NCI-H82 treated with DMSO at 0.1 percent for 48 hours (cell line): Measurements from ENCODE around the gene PGA3.
"Not testable (repeated sequence)": the region's sequence is repeated elsewhere in the genome, so short reads cannot be mapped to it uniquely, and the experiment has no call there.

Source experiments
- DNase-seq: peaks from one replicate; lab custom pipeline; 2025; ENCODE audit not compliant: unreplicated experiment; lab: John Stamatoyannopoulos, UW

Gene PGA3

DNA sequence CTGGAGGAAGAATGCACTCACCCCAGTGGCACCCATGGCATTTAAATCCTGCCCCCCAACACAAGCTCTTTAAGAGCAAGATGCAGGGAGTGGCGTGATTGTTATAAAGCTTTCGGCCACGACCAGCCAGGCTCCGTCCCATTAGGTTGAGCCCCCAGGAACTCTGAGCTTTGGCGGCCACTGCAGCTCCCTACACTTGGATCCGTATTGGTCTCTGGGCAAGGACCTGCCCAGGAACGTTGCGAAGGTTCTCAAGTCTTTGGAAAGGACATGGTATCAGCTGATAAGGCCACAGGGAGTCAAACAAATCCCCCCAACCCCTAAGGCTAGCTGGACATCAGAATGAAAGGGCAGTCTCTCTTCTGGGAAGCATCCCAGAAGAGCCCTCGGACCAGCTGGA, 32.7 kb upstream of the PGA3 start:
- no peak for DNase-seq

DNA sequence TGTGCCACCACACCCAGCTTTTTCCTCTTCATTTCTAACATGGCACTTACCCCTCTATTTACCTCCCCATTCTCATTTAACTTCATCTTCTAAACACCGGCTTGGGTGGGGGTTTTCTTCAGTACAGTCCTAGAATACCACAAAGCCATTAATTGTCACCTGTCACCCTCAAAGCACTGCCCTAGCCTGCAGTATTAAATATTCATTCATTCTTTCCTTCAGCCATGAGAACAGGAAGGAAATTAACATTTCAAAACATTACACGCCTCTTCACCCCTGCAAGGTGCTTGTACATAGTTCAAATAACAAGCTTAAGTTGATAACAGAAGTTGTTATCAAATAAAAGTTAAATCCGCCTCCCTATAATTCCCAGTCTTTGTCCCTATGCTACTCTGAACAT, 31.4 kb upstream of the PGA3 start:
- DNase-seq: no peak

DNA sequence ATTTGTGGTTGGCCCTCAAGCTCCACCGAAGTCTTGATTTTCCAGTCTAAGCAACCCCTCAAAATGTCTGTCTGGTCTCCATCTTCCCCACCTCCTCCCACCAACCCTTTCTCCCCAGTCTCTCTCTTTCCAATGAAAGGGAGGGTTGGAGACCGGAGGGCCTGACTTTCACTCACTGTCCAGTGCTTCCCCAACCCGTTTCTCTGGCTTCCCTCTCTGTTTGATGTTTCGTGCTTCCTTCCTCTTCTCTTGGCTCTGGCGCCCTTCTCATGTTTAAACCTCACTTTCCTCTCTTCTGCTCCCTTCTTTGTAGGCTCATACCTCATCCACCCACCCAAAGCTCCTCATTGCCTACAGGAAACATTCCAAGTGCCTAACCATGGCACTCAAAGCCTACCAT, 31.0 kb upstream of the PGA3 start:
- DNase-seq: no peak

DNA sequence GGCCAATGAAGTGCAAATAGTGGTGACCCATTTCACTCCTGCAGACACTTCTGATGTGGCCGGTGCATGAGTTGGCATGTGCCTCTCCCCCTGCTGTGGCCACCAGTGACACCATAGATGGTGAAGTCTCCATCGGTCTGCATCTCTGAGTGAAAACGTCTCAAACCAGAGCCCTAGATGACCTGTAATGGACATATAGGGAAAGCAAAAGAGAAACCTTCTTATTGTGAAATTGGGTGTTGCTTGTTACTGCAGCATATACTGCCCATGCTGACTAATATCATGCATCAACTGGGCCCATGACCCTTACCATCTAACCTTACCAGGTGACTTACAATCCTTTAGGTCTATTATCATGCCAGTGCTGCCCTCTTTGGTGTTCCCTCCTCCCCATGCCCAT, 30.4 kb upstream of the PGA3 start:
- DNase-seq: no peak

DNA sequence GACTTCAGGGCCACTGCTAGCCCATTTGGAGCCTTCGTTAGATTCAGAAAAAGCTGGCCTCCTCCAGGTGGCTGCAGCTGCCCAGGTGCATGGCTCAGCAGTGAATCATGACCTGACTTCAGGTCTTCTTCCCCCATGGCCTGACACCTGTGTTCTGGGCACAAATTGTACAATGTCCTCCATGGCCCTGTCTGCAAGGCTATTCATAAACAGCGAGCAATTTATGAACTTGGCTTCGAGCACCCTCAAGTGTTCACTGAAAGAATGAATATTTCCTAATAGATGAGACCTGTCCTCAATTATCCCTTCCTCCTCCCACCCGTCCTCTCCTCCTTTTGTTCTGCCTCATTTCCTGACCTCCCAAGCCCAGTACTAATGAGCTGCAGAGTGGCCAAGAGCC, 29.9 kb upstream of the PGA3 start:
- no peak for DNase-seq

DNA sequence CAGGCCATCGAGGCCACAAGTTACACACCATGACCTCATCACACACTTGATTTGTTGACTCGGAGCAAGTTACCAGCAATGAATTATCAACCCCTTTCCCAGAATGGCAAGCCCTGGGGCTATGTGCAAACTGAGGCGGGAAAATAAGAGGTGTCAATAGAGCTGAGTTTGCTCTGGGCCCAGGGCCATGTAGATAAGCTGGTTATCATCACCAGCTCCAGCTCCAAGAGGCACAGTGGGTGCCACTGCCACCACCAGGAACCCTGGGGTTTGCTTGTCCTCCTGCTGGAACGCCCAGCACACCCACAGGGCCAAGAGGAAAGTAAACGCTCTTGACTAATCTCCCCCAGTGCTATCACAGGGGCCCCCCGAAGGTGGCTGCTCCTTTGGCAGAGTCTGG, 29.0 kb upstream of the PGA3 start:
- no peak for DNase-seq

DNA sequence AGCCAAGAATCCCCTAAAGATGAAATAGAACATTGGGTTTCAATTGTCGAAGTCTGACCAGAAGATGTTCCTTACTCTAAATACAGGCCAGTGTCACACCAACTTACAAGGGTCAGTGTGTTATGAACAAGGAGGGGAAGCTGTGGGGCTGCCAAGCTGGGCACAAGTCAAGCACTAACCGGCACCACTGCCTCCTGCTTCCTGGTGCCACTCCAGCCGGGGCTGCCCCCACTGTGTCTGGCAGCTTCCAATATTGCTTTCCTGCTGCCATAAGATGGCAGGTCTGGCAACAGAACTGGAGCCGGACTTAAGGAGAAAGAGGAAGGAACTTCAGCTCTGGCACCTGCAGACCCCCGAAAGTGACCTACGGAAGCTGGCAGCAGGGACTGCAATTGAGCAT, 28.4 kb upstream of the PGA3 start:
- no peak for DNase-seq

DNA sequence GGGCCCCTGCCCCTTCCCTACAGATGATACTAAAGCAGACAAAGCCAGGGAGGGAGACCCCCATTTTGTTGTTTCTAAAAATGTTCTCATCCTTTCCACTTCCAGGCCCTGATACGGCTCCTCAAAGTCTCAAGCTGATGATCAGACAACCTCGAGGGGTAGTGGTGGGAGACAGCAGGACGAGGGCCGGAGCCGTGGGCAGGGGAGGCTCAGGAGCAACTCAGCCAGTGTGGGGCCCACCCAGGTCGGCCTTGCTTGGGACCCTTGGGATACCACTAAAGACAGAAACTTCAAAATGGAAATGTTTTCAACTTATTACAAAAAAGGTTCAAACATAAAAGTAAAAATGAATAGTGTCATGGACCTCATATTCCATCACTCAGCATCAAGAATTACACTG, 26.9 kb upstream of the PGA3 start:
- no peak for DNase-seq

DNA sequence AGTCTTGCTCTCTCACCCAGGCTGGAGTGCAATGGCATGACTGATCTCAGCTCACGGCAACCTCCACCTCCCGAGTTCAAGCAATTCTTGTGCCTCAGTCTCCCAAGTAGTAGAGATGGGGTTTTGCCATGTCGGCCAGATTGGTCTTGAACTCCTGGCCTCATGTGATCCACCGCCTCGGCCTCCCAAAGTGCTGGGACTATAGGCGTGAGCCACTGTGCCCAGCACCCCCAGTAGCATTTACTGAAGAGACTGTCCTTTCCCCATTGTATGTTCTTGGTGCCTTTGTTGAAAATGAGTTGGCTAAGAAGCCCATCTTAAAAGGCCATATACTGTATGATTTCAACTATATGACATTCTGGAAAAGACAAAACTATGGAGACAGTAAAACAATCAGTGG, 23.1 kb upstream of the PGA3 start:
- not testable (repeated sequence) for DNase-seq

DNA sequence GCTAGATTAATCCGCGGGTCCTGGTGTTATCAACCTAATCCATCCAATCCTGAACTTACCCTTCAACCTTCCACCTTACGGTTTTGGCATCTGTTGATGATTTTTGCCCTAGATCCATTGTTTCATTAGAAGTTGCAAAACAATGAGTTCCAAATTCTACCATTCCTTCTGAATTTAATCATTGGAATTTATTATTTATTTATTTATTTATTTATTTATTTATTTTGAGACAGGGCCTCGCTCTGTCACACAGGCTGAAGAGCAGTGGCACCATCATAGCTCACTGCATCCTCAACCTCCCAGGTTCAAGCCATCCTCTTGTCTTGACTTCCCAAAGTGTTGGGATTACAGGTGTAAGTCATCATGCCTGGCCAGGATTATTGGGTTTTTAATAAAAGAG, 21.8 kb upstream of the PGA3 start:
- DNase-seq: no peak

DNA sequence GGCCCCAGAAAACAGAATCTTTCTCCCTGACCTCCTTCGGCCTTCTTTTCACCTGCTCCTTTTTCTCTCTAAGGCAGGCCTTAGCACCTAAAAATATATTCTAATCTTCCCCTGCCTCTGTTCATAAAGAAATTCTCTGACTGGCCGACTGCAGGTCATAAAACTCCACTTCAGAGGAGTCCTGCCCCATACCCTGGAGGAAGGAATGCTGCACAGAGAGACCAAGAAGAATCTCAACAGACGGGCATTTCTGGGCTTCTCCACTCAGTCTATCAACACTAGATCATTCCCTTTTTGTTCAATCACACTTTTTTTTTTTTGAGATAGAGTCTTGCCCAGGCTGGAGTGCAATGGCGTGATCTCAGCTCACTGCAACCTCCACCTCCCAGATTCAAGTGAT, 19.7 kb upstream of the PGA3 start:
- no peak for DNase-seq

DNA sequence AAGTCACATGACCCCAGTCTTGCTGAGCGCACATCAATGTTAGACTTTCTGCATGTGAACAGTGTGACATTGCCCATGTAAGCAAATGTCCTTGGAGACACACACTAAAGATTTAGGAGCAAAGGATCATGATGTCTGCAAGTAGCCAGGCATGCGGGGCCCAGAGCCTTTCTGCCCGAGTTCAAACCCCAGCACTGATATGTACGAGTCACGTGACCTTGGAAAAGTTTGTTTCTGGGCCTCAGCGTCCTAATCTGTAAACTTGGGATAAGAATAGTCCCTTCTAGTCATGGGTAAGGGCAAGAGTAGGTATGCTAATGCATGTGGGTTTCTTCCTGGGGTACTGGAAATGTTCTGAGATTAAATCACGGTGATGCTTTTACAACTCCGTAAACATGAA, 16.8 kb upstream of the PGA3 start:
- no peak for DNase-seq

DNA sequence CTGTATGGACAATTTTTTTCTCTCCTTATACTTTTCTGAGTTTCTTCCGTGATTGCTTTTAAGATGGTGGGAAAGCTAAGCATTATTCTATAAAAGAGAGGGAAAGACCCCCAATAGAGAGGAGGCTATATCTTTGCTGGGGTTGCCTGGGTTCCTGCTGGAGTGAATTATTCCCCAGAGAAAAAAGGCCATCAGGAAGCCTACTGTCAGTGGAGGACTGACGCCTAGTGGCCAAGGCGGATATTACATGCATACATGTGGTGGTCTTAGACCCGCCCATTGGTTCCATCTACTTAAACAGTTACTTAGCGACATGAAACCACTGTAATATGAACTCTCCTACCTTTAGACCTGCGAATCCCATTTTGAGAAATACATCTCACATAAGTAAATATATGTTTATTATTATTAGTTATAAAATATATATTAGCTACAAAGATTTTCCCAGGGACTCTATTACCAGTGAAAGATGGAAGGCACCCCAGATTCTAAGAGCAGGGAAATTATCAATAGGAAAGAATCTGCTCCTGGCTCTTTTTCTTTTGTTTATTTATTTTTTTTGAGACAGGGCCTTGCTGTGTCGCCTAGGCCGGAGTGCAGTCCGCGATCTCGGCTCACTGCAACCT, 15.7 kb upstream of the PGA3 start:
- DNase-seq: peak; percentile 63

DNA sequence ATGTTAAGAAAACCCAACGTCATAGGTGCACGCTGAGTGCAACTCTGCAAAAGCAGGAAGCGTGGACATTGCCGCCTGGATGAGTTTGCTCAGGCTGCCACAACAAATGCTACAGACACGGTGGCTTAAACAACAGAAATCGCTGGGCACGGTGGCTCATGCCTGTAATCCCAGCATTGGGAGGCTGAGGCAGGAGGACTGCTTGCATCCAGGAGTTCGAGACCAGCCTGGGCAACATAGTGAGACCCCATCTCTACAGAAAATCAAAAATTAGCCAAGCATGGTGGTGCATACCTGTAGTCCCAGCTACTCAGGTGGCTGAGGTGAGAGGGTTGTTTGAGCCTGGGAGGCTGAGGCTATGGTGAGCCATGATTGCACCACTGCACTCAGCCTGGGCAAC, 13.4 kb upstream of the PGA3 start:
- no peak for DNase-seq

DNA sequence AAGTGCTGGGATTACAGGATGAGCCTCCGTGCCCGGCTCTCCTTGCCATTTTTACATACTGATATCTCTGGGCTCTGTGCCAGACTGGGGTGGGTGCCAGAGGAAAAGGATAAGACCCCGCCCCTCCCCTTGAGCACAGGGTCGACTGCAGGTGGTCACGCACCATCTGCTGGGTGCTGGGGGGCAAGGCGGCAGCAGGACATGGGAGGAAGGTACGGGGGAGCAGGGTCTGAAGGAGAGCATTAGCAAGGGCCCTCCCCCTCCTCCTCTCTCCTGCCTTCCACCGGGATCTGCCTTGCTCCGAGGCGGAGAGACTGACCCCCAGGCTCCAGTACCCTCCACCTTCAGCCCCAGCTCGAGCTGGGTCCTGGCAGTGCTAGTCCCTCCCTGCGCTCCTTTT, 9.7 kb upstream of the PGA3 start:
- DNase-seq: no peak

DNA sequence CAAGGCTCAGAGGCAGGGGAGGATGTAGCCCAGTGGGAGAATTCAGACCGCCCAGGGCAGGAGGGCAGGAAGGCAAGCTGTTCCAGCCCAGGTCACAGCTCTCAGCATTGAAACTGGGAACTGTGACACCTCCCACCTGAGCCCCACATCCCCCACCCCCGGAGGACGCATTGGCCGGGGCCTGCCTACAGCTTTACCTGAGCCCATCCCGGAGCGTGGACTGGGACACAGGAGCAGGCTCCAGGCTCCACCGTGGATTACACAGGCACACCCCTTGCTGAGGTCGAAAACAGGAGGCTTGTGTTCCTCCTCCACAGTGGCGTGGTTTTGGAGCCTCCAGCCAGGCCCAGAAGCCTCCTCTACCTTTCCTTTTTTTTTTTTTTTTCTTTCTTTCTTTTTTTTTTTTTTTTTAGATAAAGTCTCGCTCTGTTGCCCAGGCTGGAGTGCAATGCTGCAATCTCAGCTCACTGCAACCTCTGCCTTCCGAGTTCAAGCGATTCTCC, 9.1 kb upstream of the PGA3 start:
- DNase-seq: no peak

DNA sequence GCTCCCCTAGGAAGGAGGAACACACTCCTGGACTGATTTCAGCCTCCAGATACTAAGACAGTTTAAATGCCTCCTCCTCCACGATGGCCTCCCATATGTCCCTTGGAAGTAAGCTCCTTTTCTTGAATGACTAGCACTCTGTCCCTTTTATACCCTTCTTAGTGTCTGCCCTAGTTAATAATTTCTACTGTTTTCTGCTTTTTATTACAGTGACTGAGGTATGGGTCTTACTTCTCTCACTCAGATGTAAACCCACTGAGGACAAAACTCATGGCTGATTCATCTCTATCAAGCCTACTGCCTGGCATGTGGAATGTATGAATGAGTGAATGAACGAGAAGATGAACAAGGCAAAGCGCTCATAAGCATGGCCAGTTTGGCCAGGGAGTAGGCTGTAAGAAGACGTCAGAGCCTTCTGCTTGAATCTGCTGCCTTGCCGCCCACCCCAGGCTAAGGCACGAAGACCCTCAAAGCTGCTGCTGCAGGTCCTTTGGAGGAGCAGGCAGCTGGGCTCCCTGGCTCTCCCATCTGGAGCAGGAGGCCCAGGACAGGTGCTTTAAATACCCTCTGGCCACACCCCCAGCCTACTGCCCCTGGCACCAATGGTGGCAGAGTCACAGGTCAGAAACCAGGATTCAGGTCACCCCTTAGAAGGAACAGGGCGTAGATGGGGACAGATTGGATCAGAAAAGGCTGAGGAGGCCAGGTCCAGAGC, 8.2 kb upstream of the PGA3 start:
- no peak for DNase-seq

DNA sequence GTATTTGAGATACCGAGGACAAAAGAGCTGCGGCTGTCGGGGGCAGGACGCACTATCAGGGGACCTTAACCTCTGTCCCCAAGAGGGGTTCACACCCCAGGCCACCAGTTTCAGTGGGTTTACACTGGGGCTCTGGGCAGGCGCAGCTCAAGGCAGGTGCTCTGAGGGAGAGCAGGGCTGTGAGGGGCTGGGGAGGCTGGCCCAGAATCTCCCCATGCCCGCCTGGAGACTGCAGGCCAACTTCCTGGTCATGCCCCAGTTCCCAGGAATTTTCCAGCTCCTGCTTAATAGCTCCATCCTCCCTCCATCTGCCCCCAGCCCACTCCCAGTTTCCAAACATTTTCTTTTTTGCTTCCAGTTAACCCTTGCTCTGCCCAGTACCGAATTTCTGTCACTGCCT, 7.6 kb upstream of the PGA3 start:
- no peak for DNase-seq

DNA sequence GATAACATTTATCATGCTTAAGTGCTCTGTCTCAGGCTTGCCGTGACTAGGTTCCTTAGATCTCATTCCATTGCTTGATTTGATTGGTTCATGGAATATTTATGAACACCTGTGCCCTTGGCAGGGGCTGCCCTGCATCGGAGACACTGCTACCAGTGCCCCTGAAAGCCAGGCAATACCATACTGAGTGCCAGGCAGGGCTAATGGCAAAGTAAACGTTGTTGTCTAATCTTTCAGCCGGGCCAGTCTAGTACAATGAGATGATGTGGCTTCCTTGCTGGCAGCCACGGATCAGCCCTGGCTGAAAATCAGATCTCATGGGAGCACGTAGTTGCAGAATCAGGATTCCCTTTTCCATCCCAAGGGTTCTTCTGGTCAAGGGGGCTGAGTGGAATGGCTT, 5.0 kb upstream of the PGA3 start:
- no peak for DNase-seq

DNA sequence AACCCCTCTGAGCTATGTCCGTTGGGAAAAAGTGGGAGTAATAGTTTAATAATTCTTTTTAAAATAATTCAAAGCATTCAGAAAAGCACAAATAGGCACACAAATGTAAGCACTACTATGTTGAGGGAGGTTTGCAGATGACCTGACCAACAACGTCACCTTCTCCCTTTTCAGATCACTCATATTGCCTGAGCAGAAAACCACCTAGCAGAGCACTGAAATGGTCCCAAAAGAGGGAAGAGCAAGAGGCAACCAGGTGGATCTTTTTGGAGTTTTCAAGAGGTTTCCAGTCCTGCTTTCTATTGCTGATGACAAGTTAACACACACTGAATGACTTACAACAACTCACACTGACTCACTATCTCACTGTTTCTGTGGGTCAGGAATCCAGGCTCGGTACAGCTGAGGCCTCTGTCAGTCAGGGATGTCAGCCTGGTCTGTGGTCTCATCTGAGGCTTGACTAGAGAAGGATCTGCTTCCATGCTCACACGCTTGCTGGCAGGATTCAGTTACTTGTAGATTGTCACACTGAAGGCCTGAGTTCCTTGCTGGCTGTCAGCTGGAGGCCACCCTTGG, 4.3 kb upstream of the PGA3 start:
- no peak for DNase-seq

DNA sequence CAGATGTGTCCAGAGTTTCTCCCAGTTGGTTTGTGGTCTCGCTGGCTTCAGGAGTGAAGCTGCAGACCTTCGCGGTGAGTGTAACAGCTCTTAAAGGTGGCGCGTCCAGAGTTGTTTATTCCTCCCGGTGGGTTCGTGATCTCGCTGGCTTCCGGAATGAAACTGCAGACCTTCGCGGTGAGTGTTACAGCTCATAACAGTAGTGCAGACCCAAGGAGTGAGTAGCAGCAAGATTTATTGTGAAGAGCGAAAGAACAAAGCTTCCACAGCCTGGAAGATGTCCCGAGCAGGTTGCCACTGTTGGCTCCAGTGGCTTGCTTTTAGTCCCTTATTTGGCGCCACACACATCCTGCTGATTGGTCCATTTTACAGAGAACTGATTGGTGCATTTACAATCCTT, 1.8 kb upstream of the PGA3 start:
- no peak for DNase-seq

DNA sequence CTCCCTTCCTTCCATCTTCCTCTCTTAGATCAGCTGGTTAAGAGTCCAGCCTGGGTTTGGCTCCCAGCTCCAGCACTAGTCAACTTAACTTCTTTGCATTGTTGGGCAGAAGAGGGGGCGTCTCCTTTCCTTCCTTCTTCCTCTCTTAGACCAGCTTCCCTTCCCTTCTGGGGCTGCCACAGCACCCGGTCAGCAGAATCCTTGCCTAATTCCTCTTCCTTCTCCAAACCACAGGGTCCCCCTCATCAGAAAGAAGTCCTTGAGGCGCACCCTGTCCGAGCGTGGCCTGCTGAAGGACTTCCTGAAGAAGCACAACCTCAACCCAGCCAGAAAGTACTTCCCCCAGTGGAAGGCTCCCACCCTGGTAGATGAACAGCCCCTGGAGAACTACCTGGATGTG, 558 bp downstream of the PGA3 start:
- DNase-seq: not testable (repeated sequence)
